Measurements from ENCODE around the gene TTLL9. TPM values are rescaled to one million over a fixed set of nuclear protein-coding genes. Genes with fewer than 3 reads are reported as not detected.

The TTLL9 gene
- total and polyA plus RNA-seq, 2 donors (not counting 1 experiment from before 2014, with no cell fraction given): 0.74 to 0.76 TPM

- WGBS (ENCODE audit: insufficient coverage): 80% methylated on average over 1 of the region's 2 CpGs
- Histone ChIP-seq H3K4me1 (ENCODE audit: control insufficient read depth in 2 of 2, insufficient read depth in 2 of 2, low read length in 2 of 2) (no peaks in the 10 kb centered on the region), H3K4me2 (replicated peaks; ENCODE audit: low read depth, low read length, poor library complexity, severe bottlenecking) (no peak overlapping the region), H3K79me2 (ENCODE audit: control insufficient read depth, insufficient read depth, low read length) (no peaks in the 10 kb centered on the region), H3K36me3 (replicated peaks in 1 of 2; ENCODE audit: control extremely low read depth in 1 of 2, control insufficient read depth in 1 of 2, extremely low read depth in 1 of 2, insufficient read depth in 2 of 2, low read length in 1 of 2) (no peaks in the 10 kb centered on the region), H3K27me3 (replicated peaks in 1 of 4; ENCODE audit: control extremely low read depth in 1 of 4, control insufficient read depth in 3 of 4, insufficient read depth in 4 of 4, low read length in 3 of 4) (peaks cover 0 to 13% (median 0%) of the 10 kb centered on the region in 4 experiments), H2AFZ (ENCODE audit: insufficient read depth, low read depth, low read length, poor library complexity, severe bottlenecking) (no peak overlapping the region), H3K9me3 (ENCODE audit: control extremely low read depth in 1 of 3, control insufficient read depth in 2 of 3, insufficient read depth in 1 of 3, low read length in 2 of 3) (no peaks in the 10 kb centered on the region), H3K4me3 (ENCODE audit: control extremely low read depth in 1 of 5, extremely low read depth in 1 of 5, insufficient read depth in 1 of 5, low read depth in 2 of 5, low read length in 4 of 5) (no peak overlapping the region), H3K27ac (ENCODE audit: low read length in 2 of 2) (no peak overlapping the region), H4K20me1 (ENCODE audit: control insufficient read depth, insufficient read depth, low read length, poor library complexity, severe bottlenecking) (no peaks in the 10 kb centered on the region), H3K9ac (ENCODE audit: low read length) (no peak overlapping the region)
- Mint-ChIP-seq H3K4me3 (no peak overlapping the region), H3K27me3 (peaks cover 49% of the 10 kb centered on the region), H3K4me1 (no peaks in the 10 kb centered on the region), H3K9me3 (ENCODE audit: insufficient read depth) (no peaks in the 10 kb centered on the region), H3K27ac (no peak overlapping the region)
- ATAC-seq (ENCODE audit: low read depth) (no peak), DNase-seq (no peak)
- intact Hi-C loops (cut with micrococcal nuclease): no loop called here
- no peak for TF ChIP-seq EZH2 (IDR thresholded peaks at IDR 0.05; ENCODE audit: borderline replicate concordance, insufficient read depth, low read depth, low read length, poor library complexity, severe bottlenecking)
- no peak for TF ChIP-seq CTCF (IDR thresholded peaks at IDR 0.05)
- ChIA-PET POLR2A (no interaction called here), CTCF (interaction anchor here (1.2 kb wide), 1 partner anchor 129 kb away, joined by 3 read pairs; no protein-coding TSS in a partner anchor)
Measured at GRCh38 chr20:31975874-31976273, 105.4 kb downstream of the TTLL9 start.

- DNase-seq (no peak), ATAC-seq (ENCODE audit: low read depth) (no peak)
- intact Hi-C loops (cut with micrococcal nuclease): no loop called here
- H2AFZ ChIP-seq (ENCODE audit: insufficient read depth, low read depth, low read length, poor library complexity, severe bottlenecking): no peak overlapping the region
- H3K79me2 ChIP-seq (ENCODE audit: control insufficient read depth, insufficient read depth, low read length): no peaks in the 10 kb centered on the region
- ChIA-PET POLR2A (no interaction called here), CTCF (no interaction called here)
- H3K4me1 ChIP-seq (ENCODE audit: control insufficient read depth in 2 of 2, insufficient read depth in 2 of 2, low read length in 2 of 2): no peaks in the 10 kb centered on the region
- H3K4me3 Mint-ChIP-seq: no peak overlapping the region
- no peak overlapping the region for H3K27ac ChIP-seq (ENCODE audit: low read length in 2 of 2)
- no peaks in the 10 kb centered on the region for H4K20me1 ChIP-seq (ENCODE audit: control insufficient read depth, insufficient read depth, low read length, poor library complexity, severe bottlenecking)
- H3K4me2 ChIP-seq (replicated peaks; ENCODE audit: low read depth, low read length, poor library complexity, severe bottlenecking): no peak overlapping the region
- no peaks in the 10 kb centered on the region for H3K36me3 ChIP-seq (replicated peaks in 1 of 2; ENCODE audit: control extremely low read depth in 1 of 2, control insufficient read depth in 1 of 2, extremely low read depth in 1 of 2, insufficient read depth in 2 of 2, low read length in 1 of 2)
- H3K27me3 Mint-ChIP-seq: peaks cover 50% of the 10 kb centered on the region
- WGBS (ENCODE audit: insufficient coverage): 90% methylated on average over 4 of the region's 4 CpGs
- no peak overlapping the region for H3K4me3 ChIP-seq (ENCODE audit: control extremely low read depth in 1 of 5, extremely low read depth in 1 of 5, insufficient read depth in 1 of 5, low read depth in 2 of 5, low read length in 4 of 5)
- no peak overlapping the region for H3K9ac ChIP-seq (ENCODE audit: low read length)
- no peaks in the 10 kb centered on the region for H3K9me3 ChIP-seq (ENCODE audit: control extremely low read depth in 1 of 3, control insufficient read depth in 2 of 3, insufficient read depth in 1 of 3, low read length in 2 of 3)
- H3K27ac Mint-ChIP-seq: no peak overlapping the region
- H3K27me3 ChIP-seq (replicated peaks in 1 of 4; ENCODE audit: control extremely low read depth in 1 of 4, control insufficient read depth in 3 of 4, insufficient read depth in 4 of 4, low read length in 3 of 4): peaks cover 0 to 7% (median 0%) of the 10 kb centered on the region in 4 experiments
- no peaks in the 10 kb centered on the region for H3K9me3 Mint-ChIP-seq (ENCODE audit: insufficient read depth)
- TF ChIP-seq EZH2 (IDR thresholded peaks at IDR 0.05; ENCODE audit: borderline replicate concordance, insufficient read depth, low read depth, low read length, poor library complexity, severe bottlenecking) (no peak), CTCF (IDR thresholded peaks at IDR 0.05) (no peak)
- H3K4me1 Mint-ChIP-seq: no peaks in the 10 kb centered on the region
Measured at GRCh38 chr20:31977080-31977479, 106.6 kb downstream of the TTLL9 start.

Data from B cell (primary cell).